Activated CD4-positive, alpha-beta T cell treated with anti-CD3 and anti-CD28 coated beads, Interleukin-2, amount 10 ng/mL, durations not matched to agents 24 days and 14 days (primary cell): Measurements from ENCODE around the gene IGSF21. TPM values are rescaled to one million over a fixed set of nuclear protein-coding genes. Genes with fewer than 3 reads are reported as not detected.

Source experiments
- DNase-seq: peaks from one replicate; pipeline ENCODE4 v3.0.0; 2022
- H3K27ac Mint-ChIP-seq: one replicate; pipeline ENCODE4 v1.8.0; 2022; ENCODE audit warnings: mild to moderate bottlenecking, mixed read lengths
- H3K27me3 Mint-ChIP-seq: one replicate; pipeline ENCODE4 v1.8.0; 2022; ENCODE audit warnings: mixed read lengths
- H3K36me3 Mint-ChIP-seq: one replicate; pipeline ENCODE4 v1.8.0; 2022; ENCODE audit warnings: low read depth, mild to moderate bottlenecking, mixed read lengths
- H3K4me1 Mint-ChIP-seq: one replicate; pipeline ENCODE4 v1.8.0; 2021; ENCODE audit warnings: mixed read lengths
- H3K4me3 Mint-ChIP-seq: one replicate; pipeline ENCODE4 v1.8.0; 2022; ENCODE audit warnings: mild to moderate bottlenecking, moderate library complexity, mixed read lengths
- H3K9me3 Mint-ChIP-seq: one replicate; pipeline ENCODE4 v1.8.0; 2021; ENCODE audit warnings: mixed read lengths
- intact Hi-C: fragments of 100-400 bp; cut with micrococcal nuclease; formaldehyde crosslinking; loops from one replicate; pipeline ENCODE4 v1.15.1; 2023
- total RNA-seq: library from RNA; stranded (reverse); gene quantifications from 2 replicates; pipeline ENCODE4 v1.2.3, GENCODE V29; 2022

Gene IGSF21
- total RNA-seq, 1 donor from 2014 or later: not detected

DNA sequence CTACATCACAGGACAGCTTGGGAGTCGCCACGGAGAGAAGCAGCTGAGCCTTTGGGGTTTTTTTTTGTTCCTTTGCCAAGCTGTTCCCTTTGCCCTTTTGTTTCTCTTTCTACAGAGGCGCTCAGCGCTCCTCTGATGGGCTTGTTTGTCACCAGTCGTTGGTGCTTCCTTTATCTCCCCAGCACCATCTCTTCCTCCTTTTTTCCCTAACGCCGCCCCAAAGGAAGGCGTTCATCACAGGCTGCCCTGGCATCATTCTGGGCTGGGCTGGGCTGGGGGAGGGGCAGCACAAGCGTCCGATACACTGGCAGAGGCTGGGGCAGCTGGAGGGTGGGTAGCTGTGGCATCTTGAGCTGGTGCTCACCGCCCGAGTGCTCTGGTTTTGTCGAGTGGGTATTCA is 10.5 kb downstream of the IGSF21 start:
- Mint-ChIP-seq H3K4me3 (no peak overlapping the region), H3K27ac (no peak overlapping the region), H3K27me3 (peaks cover 20% of the 10 kb centered on the region), H3K9me3 (no peaks in the 10 kb centered on the region), H3K4me1 (no peaks in the 10 kb centered on the region), H3K36me3 (no peaks in the 10 kb centered on the region)
- intact Hi-C loops: no loop called here
- DNase-seq: no peak

DNA sequence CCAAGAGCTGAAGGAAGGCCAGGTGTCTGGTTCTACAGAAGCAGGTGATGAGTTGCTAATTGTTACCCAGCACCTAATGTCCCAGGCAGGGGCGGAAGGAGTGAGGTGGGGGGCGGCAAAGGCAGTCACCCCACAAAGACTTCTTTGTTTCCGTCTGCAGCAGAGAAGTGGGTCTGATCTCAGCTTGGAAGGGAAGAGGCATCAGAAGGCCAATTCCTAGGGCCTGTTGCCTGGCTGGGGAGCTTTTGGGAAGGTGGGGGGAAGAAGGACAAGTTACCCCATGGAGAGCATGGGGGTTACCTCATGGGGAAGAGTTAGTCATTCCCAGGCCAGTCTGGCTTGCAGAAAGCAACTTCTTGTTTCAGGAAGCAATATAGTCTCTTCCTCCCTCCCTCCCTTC is 10.9 kb downstream of the IGSF21 start:
- intact Hi-C loops: no loop called here
- Mint-ChIP-seq H3K36me3 (no peaks in the 10 kb centered on the region), H3K4me1 (no peaks in the 10 kb centered on the region), H3K9me3 (no peaks in the 10 kb centered on the region), H3K27ac (no peak overlapping the region), H3K27me3 (peaks cover 20% of the 10 kb centered on the region), H3K4me3 (no peak overlapping the region)
- DNase-seq: no peak

DNA sequence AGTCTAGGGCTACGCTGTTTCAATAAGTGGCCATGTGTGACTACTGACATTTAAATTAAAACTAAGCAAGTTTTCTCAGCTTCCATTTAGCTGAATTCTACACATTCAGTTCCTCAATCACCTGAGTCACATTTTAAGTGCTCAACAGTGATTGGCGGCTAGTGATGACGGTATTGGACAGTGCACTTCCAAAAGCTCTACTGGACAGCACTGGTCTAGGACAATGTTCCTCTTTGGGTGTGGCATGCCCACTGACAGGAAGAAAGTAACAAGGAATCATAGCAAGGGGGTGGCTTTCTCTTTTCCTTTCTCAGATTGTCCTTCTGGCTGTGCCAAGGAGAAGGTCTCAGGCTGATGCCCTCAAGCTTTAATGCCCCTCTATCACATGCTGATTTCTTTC is 11.7 kb downstream of the IGSF21 start:
- Mint-ChIP-seq H3K9me3 (no peaks in the 10 kb centered on the region), H3K27ac (no peak overlapping the region), H3K4me1 (no peaks in the 10 kb centered on the region), H3K27me3 (peaks cover 17% of the 10 kb centered on the region), H3K36me3 (no peaks in the 10 kb centered on the region), H3K4me3 (no peak overlapping the region)
- intact Hi-C loops: no loop called here
- no peak for DNase-seq

DNA sequence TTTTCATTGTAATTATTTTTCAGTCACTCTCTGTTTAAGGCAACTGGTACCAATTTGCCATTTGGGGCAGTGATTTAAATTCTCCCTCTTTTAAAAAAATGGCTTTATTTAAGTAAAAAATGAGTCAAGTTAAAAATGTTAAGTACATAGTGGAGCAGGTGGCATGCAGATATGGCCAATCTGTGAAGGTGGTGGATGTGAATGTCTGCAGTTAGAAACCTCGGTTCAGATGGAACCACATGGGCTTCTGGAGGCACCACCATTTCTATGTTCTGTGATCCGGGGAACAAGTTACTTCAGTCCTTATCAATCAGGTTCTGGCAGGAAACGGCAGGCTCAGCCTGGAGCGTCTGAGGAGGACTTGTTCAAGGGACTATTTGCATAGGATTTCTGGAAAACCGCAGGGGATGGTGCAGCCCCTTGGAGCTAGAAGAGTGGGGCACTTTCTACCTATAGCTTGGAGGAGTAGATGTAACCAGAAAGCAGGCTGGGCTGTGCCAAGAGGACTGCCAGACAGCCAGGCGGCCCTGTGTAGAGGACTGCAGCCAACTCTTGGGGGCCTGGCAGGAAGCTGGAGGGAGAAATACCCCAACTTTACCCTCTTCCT is 12.3 kb downstream of the IGSF21 start:
- intact Hi-C loops: no loop called here
- no peak for DNase-seq
- no peaks in the 10 kb centered on the region for H3K36me3 Mint-ChIP-seq
- H3K27ac Mint-ChIP-seq: no peak overlapping the region
- H3K4me1 Mint-ChIP-seq: no peaks in the 10 kb centered on the region
- no peak overlapping the region for H3K4me3 Mint-ChIP-seq
- H3K9me3 Mint-ChIP-seq: no peaks in the 10 kb centered on the region
- peaks cover 17% of the 10 kb centered on the region for H3K27me3 Mint-ChIP-seq

DNA sequence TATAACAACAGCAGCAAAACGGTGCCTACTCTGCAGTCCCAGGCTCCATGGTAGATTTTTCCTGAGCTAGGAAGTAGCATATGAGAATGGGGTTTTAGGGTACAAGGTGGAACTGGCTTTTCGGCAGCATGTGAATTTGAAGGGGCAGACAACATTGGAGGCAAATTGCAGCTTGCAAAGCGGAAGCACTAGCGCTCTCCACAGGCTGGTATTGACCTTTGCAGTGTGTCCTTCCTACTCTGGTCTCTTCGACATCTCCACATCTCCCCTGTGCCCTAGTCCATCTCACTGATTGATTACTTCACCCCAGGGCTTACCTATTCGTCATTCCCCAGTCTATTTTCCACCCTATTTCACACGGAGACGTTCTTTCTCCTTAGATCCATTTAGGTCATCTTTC is 13.0 kb downstream of the IGSF21 start:
- DNase-seq: no peak
- intact Hi-C loops: no loop called here
- no peaks in the 10 kb centered on the region for H3K4me1 Mint-ChIP-seq
- no peak overlapping the region for H3K4me3 Mint-ChIP-seq
- peaks cover 12% of the 10 kb centered on the region for H3K27me3 Mint-ChIP-seq
- H3K9me3 Mint-ChIP-seq: no peaks in the 10 kb centered on the region
- no peak overlapping the region for H3K27ac Mint-ChIP-seq
- H3K36me3 Mint-ChIP-seq: no peaks in the 10 kb centered on the region

DNA sequence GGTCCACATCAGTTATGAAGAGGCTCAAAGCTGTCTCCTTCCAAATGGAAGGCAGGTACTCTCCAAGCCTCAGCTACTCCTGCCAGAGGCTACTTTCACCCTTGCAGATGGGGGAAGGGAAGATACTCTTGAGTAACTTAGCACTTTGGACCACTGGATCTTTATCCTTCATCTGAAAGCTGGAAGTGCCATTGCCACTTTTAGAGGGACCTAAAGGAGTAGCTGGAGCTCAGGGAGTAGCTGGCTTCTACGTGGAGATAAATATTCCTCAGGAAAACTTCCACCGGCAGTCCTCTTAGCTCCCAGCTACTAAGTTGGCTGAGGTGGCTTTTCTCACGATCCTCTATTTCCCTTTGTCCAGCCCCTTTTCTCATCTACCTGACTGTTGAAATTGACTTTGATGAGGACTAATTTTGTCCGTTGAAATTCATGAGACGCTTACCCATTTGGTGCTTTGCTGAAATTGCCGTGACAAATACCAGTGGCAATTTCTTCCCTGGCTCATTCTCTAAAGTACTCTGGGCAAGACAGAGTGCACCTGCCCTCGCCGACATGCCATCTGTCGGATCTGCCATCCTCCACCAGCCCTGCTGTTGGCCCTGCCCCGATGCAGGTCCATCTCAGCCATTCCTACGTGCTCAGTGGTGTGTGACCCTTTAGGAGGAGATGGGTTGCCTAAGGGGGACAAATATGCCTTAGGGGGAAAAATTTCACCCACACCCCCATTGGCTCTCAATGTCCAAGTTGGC is 13.6 kb downstream of the IGSF21 start:
- H3K36me3 Mint-ChIP-seq: no peaks in the 10 kb centered on the region
- H3K9me3 Mint-ChIP-seq: no peaks in the 10 kb centered on the region
- intact Hi-C loops: no loop called here
- peaks cover 10% of the 10 kb centered on the region for H3K27me3 Mint-ChIP-seq
- H3K4me3 Mint-ChIP-seq: no peak overlapping the region
- DNase-seq: no peak
- no peaks in the 10 kb centered on the region for H3K4me1 Mint-ChIP-seq
- no peak overlapping the region for H3K27ac Mint-ChIP-seq

DNA sequence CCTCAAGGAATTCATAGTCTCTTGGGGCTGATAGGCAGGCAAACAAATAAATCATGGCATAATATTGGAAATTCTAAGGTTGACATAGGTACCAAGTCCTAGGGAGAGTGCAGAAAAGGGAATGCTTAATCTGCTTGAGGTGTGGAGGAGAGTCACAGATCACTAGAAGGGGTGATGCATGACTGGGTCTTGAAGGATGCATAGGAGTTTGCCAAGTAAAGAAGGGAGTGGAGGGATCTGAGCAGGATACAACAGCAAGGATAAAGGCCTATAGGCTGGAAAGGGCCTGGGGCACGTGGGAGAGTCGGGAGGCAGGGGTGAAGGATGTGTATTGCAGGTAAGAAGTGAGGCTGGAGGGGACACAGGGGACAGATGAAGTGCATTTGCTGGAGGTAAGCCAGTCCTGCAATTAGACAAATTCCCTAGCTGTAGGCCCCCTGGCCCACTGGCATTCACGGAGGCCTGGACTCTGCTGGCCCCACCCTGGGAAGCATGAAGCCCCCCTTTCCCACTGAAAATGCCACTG is 15.9 kb downstream of the IGSF21 start:
- H3K27ac Mint-ChIP-seq: no peak overlapping the region

DNA sequence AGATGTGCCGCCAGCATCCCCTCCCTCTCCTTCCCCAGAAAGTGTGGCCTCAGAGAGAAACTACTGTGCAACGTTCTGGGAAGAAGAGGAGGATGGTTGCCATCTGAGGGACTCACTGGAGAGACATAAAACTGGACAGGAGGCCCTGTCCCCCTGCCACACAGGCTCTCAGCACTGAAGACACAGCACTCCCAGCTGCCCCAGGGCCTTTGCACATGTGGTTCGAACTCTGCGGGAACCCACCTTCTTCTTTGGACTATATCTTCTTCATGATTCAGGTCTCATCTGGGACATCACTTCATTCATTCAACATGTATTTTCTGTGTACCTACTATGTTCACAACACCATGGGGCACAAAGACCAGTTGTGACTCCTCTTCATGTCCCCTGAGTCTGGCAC is 17.4 kb downstream of the IGSF21 start:
- intact Hi-C loops: no loop called here
- Mint-ChIP-seq H3K4me1 (no peaks in the 10 kb centered on the region), H3K27ac (no peak overlapping the region), H3K27me3 (no peaks in the 10 kb centered on the region), H3K4me3 (no peak overlapping the region), H3K9me3 (no peaks in the 10 kb centered on the region), H3K36me3 (no peaks in the 10 kb centered on the region)
- DNase-seq: no peak

More for the DNA sequence above, 15.9 kb downstream of the IGSF21 start:
- intact Hi-C loops: no loop called here
- no peaks in the 10 kb centered on the region for H3K4me1 Mint-ChIP-seq
- no peaks in the 10 kb centered on the region for H3K36me3 Mint-ChIP-seq
- no peak overlapping the region for H3K4me3 Mint-ChIP-seq
- no peak for DNase-seq
- H3K9me3 Mint-ChIP-seq: no peaks in the 10 kb centered on the region
- H3K27me3 Mint-ChIP-seq: peaks cover under 1% of the 10 kb centered on the region

DNA sequence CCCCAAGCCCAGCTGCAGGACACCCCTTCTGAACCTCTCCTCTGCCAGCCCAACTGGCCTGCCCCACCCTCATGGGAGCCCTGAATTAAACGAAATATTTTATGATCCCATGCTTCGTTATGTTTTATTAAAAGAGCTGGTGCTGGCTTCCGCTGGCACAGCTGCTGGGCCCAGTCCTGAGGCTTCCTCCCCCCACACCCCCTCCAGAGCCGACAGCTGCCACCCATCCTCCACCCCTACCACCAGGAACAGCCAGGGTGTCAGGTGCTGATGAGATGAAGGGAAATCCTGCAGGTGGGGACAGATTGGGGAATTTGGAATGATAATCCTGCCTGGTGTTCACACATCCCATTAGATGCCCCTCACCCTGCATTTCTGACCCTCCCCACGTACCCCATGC is 19.0 kb downstream of the IGSF21 start:
- intact Hi-C loops: no loop called here
- Mint-ChIP-seq H3K9me3 (no peaks in the 10 kb centered on the region), H3K27ac (no peak overlapping the region)

DNA sequence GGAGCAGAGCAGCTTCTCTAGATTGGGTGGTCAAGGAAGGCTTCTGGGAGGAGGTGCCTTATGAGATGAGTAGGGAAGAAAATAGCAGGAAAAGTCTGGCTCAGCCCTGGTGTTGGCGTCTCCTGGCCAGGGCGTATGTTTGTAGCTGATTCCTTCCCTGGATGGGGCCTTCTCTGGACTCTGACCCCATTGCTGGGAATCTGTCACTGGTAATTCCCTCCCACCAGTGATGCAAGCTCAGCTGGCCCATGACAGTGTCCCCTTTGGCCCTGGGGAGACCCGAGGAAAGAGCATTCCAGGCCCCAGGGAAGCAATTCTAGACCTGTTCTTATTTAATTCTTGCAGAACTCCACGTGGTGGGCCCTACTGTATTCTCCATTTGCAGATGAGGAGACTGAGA is 20.7 kb downstream of the IGSF21 start:
- Mint-ChIP-seq H3K27me3 (no peaks in the 10 kb centered on the region), H3K9me3 (no peaks in the 10 kb centered on the region), H3K4me1 (peaks cover 2% of the 10 kb centered on the region), H3K27ac (no peak overlapping the region), H3K36me3 (no peaks in the 10 kb centered on the region), H3K4me3 (no peak overlapping the region)
- DNase-seq: no peak
- intact Hi-C loops: no loop called here

More for the DNA sequence above, 19.0 kb downstream of the IGSF21 start:
- Mint-ChIP-seq H3K4me1 (peaks cover 1% of the 10 kb centered on the region), H3K36me3 (no peaks in the 10 kb centered on the region), H3K4me3 (no peak overlapping the region), H3K27me3 (no peaks in the 10 kb centered on the region)
- no peak for DNase-seq

DNA sequence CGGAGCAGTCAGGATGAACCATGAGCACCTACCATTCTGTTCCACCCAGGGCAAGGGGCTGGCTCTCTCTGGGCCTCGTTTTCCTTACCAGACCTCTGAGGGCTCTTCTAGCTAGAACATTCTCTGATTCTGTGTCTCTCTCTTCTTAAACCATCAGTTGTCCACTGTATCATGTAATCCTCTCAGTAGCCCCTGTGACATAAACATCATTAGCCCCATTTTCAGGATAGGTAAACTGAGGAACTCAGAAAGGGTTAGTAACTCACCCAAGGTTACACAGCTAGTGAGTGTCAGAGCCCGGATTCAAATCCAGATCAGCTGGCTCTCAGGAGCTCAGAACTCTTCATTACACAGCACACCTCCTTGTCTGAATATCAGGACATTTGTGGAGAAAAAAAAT is 22.8 kb downstream of the IGSF21 start:
- peaks cover 2% of the 10 kb centered on the region for H3K4me1 Mint-ChIP-seq
- H3K36me3 Mint-ChIP-seq: no peaks in the 10 kb centered on the region
- no peak overlapping the region for H3K4me3 Mint-ChIP-seq
- H3K9me3 Mint-ChIP-seq: no peaks in the 10 kb centered on the region
- DNase-seq: no peak
- H3K27ac Mint-ChIP-seq: no peak overlapping the region
- intact Hi-C loops: no loop called here
- no peaks in the 10 kb centered on the region for H3K27me3 Mint-ChIP-seq

DNA sequence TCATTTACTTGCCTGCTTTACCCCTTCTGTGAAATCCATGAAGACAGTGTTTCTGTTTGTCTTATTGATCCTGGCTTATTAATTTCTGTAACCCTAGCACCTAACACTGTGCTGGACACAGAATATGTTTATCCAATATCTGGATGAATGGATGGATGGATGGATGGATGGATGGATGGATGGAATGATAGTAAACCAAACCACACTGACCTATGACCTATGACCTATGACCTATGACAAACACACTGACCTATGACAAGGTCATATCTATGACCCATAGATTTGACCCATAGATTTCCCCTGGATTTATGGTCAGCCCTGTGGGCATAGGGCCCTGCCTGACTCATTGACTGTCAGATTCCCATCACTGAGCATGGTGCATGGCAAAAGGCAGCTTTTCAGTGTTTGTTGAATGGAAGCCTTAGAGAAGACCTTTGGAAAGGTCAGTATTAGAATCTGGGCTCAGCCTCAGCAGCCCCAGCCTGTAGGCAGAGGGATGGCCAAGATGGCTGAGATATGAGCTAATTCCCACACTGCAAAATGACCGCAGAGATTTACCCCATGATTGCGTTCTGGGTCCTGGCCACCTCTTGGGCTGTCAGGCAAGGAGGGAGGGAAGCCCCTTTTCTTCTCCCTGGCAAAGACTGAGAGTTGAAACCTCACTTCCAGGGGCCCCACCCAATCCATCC is 24.6 kb downstream of the IGSF21 start:
- H3K9me3 Mint-ChIP-seq: no peaks in the 10 kb centered on the region
- no peaks in the 10 kb centered on the region for H3K27me3 Mint-ChIP-seq
- peaks cover 2% of the 10 kb centered on the region for H3K4me1 Mint-ChIP-seq
- no peaks in the 10 kb centered on the region for H3K36me3 Mint-ChIP-seq
- no peak for DNase-seq
- no peak overlapping the region for H3K27ac Mint-ChIP-seq
- no peak overlapping the region for H3K4me3 Mint-ChIP-seq
- intact Hi-C loops: no loop called here

DNA sequence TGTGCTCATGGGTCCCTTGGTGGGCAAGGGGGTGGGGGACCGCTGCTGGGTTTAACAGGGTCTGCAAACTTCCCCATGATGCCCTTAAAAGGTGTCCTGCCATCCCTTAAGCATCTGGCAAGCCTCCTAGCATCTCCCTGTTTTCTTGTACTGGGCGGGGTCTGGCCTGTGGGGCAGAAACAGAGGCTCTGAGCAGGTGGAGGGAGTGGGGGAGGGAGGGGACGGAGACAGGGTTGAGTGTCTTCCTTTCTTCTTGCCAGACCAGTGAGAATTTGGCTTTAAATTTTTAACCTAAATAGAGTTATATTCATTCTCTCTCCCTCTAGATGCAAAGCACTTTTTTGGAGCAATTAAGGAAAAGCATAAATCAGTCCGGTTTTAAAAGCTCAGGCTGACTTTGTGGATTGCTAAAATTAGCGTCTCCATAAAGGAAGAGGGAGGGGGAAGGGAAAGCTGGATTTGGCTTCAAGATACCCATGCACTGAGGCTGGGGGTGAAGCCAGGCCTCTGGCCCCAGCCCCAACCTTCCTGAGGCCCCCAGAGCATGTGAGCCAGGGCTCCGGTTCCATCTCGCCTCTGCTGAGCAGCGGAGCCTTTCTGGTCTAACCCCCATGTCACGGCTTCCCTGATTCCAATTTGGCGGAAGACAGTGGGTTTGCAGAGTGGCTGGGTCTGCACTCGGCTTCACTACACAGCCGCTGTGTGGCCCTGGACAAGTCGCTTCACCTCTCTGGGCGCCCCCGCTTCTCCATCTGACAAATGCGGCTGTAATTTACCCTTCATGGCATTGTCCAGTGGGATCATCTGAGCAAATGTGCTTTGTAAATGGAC is 25.3 kb downstream of the IGSF21 start:
- Mint-ChIP-seq H3K36me3 (no peaks in the 10 kb centered on the region), H3K9me3 (no peaks in the 10 kb centered on the region), H3K27me3 (no peaks in the 10 kb centered on the region), H3K4me3 (no peak overlapping the region), H3K4me1 (peaks cover 2% of the 10 kb centered on the region), H3K27ac (no peak overlapping the region)
- intact Hi-C loops: no loop called here
- DNase-seq: no peak
